T1000 (cell line): ENCODE measurements around the gene TSSK2.

Experiments used
- DNase-seq: peaks from one replicate; lab custom pipeline; 2025; ENCODE audit warnings: mixed read lengths; lab: John Stamatoyannopoulos, UW

TSSK2 gene

DNA sequence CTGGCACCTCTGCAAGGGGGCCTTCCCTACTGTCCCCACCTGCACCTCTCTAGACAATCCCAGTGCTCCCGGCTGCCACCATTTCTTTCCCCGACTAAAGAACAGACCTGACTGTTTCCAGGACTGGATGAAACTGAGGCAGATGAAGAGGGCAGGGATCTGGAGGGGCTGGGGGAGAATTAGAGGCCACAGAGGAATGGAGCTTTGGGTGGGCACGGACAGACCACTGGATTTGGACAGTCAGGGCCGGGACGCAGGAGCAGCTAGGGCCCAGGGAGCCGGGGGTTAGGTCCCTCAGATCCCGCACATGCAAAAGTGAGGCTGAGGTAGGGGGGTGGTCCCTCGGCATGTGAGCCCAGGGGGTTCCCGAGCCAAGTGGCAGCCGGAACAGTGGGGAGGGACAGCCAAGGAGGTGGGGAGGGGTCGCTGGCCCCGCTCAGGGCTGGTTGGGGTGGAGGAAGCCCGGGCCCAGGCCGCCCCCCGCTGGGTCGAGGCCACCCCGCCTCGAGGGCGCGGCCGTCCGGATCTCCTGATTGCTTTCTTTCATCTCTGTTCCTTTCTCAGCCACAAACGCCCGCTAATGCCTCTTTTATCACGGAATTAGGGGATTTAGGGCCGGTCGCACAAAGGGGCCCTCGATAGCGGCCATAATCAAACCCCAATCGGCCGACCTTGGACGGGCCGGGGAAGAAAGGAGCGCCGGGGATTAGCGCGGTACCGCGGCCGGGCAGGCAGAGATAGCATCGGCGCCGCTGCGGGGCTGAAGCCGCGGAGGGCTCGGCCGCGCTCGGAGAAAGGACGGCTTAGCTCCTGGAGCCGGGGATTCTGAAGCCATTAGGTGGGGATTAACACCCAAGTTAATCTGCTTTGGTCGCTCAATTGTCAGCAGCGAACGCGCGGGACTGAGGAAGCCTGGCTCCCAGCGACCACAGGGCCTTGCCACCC lies 38.2 kb downstream of the TSSK2 start:
- DNase-seq: no peak

DNA sequence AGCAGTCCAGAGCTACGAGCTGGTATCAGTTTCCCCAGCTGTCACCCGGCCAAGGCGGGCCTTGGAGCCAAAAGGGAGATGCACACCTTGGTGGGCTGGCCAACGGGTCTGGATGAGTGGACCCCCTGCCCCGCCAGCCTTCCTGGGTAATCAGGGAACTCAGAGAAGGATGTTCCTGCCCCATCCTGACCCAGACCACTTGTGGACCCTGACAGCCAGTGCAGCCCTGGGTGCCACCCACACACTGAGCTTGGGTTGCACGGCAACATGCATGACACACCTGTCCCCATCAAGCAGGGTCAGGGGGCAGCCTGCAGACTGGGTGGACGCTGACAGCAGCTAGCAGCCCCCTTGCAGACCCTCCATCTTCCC lies 38.8 kb downstream of the TSSK2 start:
- no peak for DNase-seq

DNA sequence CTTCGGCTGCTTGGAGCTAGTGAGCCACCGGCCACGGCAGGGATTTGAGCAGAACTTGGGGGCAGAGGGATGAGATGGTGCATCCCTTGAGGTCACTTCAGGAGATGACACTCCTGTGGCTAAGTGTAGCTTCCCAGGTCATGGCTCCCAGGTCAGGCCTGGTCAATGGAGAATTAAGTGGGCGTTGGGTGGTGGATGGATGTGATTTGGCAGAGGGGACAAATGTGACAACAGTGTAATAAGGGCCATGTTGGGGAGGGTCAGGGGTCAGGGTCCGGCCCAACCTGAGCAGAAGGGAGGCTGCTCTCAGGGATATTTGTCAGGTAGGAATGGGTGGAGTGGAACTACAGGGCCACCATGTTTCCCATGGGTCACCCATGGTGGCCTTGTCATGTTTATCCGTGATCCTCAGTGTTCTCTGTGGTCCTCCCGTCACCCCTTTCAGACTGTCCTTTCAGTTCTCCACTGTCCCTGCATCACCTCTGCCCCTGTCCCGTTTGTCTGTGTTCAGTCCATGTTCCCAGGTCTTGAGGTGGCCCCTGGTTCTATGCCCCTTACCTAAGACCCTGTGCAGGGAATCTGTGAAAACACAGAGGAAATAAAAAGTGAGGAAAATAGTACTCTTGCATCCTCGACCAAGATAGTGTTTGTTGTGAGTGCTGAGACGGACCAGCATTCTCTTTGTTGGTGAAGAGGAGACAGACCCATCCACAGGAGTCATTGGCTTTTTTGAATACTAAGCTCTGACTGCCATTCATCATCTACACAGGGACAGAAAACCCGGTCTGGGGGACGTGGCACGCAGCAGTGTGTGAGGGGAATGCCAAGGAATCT lies 41.3 kb downstream of the TSSK2 start:
- DNase-seq: no peak

DNA sequence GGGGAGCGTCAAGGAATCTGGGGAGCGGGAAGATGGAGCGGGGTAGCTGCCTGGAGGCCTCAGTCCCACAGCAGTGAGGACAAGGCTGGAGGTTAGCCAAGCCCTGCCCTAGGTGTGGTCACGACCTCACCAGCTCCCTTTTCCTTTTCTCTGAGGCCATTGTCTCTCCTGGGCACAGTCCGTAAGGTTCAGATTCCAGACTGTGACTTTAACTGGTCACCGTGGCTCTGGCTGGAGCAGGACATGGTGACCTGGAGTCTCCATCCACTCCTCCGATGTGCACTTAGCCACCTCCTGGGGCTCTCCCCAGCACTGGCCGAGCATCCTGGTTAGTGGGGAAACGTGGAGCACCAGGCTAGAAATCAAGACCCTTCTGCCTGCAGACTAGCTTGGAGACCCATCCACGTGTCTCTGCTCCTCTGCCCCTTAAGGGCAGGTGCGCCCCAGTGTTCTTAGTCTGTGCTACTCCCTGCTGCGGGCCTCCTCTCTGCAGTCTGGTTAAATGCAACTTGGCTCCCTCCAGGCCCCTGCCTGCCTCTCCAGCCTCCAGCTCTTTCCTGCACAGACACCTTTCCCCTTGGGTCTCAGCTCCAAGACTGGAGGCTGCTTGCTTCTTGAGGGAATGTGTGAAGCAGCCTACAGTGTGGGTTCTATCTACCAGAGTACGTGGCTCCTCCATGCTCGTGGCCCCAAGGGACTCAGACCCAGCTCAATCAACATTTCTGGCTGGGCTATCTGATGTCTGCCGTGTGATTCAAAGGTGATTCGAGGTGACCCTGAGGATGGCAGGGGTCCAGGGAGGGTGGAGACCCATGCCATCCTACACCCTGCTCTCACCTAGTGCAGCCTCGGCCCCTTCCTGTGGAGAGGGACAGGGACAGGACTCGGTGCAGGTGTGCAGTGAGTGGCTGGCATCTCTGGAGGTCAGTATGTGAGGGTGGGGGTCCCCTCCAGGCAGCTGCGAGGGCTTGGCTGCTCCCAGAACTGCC lies 42.2 kb downstream of the TSSK2 start:
- DNase-seq: no peak

DNA sequence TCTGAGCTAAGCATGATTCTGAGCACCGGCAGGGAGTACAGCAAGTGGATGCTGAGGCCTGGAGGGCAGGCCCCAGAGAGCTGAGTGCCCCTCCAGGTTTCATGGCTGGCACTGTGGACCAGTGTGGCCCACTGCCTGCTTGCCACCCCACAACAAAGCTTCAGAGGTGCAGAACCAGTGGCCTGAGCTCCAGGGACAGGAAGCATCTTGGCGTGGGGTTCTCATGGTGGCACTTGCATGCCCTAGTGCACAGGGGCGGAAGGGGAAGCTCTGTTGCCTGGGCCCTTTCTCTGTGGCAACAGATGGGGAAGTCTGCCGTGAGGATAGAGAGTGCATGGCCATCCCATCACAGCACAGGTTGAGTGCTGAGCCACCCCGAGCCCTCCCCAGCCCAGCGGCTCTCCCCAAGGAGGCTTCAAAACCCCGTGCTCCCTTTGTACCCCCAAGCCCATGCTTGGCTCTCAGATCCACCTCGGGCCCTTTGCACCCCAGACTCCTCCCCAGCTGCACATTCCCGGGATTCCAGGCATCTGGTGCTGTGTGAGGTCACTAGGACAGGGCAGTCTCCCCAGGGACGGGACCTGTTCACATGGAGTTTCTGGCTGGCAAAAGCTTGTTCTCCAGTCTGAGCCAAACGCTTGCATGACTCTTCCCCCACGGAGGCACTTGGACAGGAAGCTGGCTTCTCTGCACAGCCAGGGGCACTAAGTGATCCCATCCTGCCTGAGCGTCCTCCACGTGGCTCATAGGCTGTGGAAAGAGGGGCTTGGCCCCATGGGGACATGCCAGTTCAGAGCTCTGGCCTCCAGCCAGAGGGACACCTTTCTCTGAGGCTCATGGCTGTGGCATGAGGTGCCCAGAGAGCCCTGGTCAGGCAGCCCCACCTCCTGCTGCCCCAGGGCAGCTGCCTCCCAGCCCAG lies 43.3 kb downstream of the TSSK2 start:
- DNase-seq: peak; percentile 38

DNA sequence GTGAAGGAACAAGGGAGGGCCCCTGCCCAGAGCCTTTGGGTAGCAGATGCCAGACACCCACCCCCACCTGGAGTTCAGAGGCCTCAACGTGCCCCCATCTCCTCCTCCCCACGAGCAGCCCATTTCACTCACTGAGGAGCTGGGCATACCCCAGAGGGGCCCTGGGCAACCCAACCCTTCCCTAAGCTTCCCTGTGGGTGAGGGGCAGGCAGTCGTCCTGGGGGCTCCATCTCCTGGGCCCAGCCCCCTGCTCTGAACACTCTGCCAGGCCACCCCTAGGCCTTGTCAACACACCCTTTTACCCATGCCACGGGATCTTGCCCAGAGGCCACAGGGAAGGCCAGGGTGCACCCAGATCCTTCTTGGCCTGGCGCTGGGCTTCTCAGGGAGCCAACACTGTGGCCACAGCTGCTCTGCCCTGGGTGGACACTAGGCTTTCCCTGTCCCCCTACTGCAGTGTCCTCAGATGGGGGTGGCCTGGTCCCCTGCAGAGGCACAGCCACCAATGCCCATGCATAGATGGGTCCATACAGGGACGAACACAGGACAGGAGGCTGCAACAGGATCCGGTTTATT lies 44.0 kb downstream of the TSSK2 start:
- DNase-seq: no peak

DNA sequence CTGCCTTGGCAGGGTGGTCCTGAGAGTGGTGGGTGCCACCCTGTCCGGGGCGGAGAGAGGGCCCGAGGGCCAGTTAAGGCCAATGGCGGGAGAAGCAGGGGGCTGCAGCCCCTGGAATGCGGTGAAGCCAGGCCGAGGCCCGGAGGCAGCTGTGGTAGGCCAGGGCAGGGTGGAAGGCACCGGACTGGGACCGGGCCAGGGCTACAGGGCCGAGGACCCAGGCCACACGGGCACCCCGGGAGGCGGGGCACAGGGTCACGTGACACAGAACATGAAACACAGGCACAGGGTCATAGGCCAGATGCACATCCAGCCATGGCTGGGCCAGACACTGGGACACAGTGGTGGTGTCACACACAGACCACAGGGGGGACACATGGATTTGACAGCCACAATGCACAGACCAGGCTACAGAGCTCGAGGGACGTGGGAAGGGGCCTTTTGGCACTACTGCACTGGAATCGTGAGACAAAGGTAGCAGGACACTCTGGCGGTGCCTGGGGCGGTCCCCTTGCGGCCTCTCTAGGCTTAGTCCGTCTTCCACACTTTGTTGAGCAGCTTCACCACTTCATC lies 44.6 kb downstream of the TSSK2 start:
- DNase-seq: no peak

DNA sequence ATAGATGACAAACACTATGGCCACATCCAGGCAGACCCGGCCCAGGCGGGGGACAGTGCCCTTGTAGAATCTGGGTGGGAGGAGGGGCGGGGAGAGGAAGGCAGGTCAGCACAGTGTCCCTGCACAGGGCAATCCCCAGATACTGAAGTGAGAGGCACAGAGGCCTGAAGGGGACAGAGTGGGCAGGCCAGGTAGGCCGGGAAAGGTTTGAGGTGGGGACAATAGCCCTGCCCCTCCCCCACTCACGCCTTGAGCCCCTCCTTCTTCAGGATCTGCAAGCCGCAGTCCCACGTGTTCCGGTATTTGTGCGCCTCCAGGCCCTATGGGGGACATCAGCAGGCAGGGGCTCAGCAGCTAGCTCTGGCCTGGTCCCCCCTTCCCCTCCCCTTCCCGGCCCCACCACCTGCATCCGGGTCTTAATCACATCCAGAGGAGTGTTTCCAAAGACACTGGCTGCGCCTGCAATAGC lies 45.1 kb downstream of the TSSK2 start:
- no peak for DNase-seq

DNA sequence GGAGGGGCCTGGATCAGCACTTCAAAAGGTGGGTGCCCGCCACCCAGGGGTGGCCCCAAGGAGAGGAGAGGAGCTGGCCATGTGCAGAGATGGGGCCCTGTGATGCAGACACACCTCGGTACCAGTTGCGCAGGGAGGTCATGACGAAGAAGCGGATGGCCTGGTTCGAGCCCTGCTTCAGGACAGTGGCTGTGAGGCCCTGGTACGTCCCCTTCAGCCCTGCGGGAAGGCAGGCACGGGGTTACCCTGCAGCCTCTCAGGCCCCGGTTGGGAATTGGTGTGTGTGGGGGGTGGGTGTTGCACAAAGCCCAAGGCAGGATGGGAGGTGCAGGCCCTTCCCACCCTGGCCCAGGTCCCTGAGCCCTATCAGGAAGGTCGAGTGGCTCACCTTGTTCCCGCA lies 45.6 kb downstream of the TSSK2 start:
- DNase-seq: no peak

DNA sequence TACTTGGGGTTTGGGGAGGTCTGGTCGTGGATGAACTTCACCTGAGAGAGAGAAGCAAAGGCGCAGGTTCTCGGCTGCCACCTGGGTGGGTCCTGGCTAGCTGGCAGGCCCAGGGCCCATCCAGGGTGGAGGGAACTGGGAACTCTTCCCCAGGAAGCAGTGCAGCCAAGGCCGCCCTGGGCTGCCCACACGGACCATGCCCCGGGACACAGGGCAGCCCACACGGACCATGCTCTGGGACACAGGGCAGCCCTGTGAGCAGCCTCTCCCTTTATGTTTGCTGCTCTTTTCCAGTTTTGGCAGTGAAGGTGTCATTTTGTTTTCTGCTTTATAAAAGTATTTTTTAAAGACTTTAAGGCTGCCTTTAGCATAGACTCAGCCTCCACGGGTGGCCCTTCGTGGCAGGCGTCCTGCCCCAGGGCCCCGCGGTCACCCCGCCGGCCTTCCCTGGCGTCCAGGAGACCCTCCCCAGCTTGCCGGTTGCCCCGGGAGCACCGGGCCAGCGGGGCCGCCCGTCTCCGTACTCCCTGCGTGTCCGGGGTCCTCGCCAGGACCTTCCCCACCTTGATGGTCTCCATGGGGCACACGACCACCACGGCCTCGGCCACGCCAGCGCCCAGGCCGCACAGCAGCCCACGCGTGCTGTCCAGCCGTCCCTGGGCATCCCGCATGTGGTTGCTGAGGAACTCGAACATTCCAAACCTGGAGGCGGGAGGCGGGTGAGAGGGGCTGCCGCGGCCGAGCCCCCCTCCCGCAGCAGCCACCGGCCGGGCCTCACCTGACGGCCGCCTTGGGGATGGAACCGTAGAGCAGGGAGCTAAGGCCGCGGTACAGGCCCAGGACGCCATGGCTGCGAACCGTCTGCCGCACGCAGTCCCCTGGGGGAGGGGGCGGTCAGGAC lies 46.3 kb downstream of the TSSK2 start:
- no peak for DNase-seq

DNA sequence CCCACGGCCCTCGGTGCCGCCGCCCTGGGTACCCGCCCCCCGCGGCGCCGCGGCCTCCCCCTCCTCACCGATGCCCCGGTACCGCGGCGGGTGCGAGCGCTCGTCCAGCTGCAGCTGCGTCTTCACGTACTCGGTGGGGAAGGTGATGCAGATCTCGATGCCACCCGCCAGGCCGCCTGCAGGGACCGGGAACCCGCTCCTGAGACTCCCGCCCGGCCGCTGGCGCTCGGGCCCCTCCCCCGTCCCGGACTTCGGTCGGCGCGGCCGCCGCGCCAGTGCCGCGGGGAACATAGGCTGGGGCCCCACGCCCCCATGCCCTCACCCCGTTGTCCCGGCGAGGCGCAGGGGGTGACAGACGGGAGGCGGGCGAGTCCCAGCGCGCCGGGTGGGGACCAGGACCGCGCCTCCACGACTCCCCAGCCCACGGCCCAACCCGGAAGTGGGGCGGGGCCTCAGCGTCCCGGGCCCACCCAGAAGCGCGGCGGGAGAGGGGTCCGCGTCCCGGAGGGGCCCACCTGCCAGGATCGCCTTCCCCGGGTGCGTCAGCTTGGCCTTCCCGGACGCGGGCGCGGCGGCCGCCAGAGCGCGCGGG lies 47.1 kb downstream of the TSSK2 start:
- DNase-seq: no peak

DNA sequence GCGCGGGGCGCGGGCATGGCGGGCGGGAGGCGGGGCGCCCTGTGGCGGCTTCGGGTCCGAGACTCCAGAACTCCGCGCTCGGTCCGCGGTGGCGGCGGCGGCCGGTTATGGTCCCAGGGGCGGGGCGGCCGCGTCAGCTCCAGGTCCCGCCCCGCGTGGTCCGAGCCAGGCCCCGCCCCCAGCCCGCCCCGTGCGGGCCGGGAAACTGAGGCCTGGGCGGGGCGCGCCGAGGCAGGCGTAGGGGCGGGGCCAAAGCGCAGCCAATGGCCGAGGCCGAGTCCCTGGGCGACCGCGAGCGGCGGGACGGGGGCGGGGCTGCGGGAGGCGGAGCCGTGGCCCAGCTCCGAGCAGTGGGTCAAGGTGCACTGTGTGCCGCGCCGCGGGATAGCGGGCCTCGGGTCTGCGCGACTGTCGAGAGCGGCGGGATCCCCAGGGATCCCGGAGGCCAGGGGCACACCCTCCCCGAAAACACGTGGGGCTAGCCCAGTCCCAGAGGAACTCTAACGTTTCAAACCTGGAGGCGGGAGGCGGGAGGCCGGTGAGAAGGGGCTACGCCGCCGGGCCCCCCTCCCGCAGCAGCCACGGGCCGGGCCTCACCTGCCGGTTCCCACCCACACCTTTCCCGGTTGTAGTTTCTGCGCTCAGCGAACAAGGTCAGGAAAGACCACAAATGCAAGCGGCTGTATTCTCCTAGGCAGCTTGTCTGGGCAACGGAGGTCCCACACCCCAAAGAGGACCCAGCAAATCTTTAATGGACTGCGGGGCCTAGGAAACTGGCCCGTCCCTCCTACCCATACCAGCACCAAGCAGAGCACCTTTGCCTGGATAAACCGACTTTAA lies 47.8 kb downstream of the TSSK2 start, which contains the start of gene SLC25A1:
Gene SLC25A1 (minus strand): TSS at position 80 of the 840 bp plus-strand sequence. CDS start 63 bp downstream, at position 17.
- DNase-seq: peak; percentile 90

DNA sequence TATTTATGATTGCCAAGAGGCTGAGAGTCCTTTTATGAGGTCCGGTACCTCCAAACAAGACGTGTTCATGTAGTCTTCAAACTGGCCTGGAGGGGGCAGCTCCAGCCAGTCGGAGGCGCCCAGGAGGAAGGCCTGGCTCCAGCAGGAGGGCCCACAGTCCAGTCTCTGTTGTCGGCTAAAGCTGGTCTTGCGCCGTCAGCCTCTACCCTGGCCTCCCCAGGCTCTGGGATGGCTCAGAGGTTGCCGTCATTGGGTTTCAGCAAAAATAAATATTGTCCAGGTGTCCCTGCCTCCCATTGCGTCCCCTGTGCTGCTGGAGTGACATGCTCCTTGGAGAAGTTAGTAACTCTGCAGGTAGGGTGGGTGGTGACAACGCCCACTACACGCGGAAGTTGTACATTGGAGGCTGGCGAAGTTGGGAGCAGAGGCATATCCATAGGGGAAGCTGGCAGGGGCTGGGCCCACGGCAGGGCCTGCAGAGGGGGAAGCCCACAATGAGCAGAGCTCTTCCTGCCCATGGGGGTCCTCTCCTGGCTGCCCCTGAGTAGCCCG lies 48.5 kb downstream of the TSSK2 start:
- DNase-seq: peak; percentile 59

DNA sequence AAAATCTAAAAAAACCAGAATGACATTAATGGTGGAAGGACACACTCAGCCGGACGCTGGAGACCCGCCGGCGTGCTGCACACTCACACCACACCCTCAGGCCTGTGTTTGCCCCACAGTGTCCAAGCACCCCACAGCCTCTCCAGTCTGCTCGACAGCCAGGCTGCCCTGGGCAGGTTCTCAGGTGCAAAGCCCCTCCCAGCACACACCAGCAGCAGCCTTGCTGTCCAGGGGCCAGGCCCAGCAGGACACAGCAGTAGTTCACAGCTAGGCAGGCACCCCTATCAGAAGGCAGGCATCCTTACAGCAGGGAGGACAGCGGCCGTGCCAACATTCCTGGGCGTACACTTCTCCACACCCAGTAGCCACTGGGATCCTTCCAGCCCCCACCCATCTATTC lies 49.1 kb downstream of the TSSK2 start:
- no peak for DNase-seq

DNA sequence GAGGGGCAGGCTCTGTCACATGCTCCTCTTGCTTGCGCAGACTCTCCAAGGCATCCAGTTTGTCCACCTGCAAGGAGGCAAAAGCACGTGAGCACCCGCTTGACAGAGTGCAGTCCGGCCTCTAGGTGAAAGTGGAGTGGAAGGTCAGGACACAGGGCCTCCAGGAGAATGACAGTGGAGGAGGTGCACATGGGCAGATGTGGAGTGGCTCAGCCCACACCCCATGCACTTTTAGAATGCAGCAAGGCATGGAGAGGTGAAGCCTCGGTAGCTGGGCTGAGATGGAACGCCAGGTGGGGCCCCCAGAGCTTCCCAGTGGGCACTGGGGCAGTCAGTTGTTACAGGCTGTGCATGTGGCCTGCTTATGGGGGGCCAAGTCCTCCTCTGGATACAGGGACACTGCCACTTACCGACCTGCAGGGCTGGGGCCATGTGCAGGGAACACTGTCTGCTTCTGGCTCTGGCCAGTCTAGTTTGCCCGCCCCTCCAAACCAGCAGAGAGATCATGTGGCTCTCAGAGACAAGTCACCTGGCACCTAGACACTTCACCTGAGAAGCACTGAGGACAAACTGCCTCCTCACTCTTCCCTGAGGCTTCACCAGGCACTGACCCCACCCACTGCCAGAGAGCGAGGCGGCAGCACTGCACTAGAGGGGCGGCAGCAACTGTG lies 49.8 kb downstream of the TSSK2 start:
- DNase-seq: no peak

DNA sequence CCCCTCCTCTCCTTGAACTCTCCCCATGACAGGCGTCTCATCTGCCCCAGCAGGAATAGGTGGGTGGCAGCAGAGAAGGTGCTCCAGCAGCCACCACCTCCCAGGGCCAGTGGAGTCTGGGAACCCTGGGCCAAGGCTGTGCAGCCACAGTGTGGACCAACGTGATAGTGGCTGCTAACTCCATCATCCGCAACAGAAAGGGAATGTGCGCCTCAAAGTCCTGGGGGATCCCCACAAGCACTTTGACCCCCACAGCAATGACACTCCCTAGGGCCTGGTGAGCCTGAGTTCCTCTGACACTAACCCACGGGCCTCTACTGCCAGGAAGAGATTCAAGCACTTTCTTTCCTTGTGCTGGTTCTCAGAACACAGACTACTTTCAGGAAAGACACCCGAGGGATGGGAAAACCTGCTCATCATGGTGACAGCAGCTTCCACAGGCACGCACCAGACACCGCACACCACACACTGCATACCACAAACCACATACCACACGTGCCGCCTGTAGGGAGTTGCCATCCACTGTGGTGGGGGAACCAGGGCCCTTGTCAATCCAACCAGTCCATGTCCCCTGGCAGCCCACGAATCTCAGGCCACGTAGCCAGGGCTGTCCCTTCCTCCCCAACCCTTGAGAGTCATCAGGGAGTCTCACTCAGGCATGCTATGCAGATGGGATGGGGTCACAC lies 50.8 kb downstream of the TSSK2 start:
- no peak for DNase-seq
